Measurements from ENCODE around the gene NUBP1.

DNA sequence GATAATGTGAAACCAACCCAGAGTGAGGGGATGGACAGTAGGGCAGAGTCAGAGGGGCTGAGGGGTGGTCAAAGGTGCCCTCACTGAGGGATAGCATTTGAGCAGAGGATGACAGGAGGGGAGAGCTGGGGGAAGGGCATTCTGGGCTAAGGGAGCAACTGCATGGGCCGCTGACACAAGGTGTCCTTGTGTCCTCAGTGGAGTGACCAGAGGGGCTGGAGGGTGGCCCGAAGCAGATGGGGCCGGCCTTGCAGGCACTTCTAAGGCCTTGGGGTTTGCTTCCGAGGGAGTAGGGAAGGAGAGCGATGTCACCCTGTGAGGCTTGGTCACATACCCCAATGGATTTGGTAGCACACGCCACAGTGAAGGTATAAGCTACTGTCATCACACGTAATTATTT is 10.0 kb downstream of the NUBP1 start:
- TF ChIP-seq CTCF (conservative IDR thresholded peaks at IDR 0.05) (no peak), EZH2 (IDR thresholded peaks at IDR 0.05; ENCODE audit: low read depth) (no peak)
